PC-3 (cell line): ENCODE results near the gene SGMS1. TPM values are rescaled to one million over a fixed set of nuclear protein-coding genes. Genes with fewer than 3 reads are reported as not detected.

Experiments
- ATAC-seq: fragments of 200-7000 bp; cut with Tn5 transposase; 2 replicates; pipeline ENCODE4 v1.9.1; 2020; ENCODE audit warnings: mild to moderate bottlenecking, moderate library complexity
- BruUV-seq: library from RNA; stranded (reverse); fragments of 400-500 nt; replicated peaks from 2 replicates; lab custom pipeline; 2021; lab: Mats Ljungman, UMichigan
- CTCF ChIA-PET: fragments of 300-600 bp; sonication (Branson Sonifier 250); formaldehyde crosslinking; loops from one replicate; lab custom pipeline; 2022; ENCODE audit warnings: antibody characterized with exemption; lab: Charles Lee
- POLR2A ChIA-PET: fragments of 300-600 bp; sonication (Branson Sonifier 250); formaldehyde crosslinking; loops from one replicate; lab custom pipeline; 2022; ENCODE audit warnings: antibody characterized with exemption; ENCODE audit not compliant: unreplicated experiment; lab: Charles Lee
- DNase-seq: peaks from one replicate; pipeline ENCODE4 v3.0.0-alpha.2; 2015
- H2AFZ ChIP-seq: fragments of 300-600 bp; sonication (generic); 2 replicates; pipeline ENCODE4 v1.6.0; 2016; ENCODE audit warnings: antibody characterized with exemption, low read length
- H3F3A ChIP-seq: fragments of 300-600 bp; sonication (generic); one replicate; pipeline ENCODE4 v1.6.0; 2017; ENCODE audit warnings: antibody characterized with exemption, low read length, control low read depth, mild to moderate bottlenecking; ENCODE audit not compliant: unreplicated experiment
- H3K27ac ChIP-seq: fragments of 300-600 bp; sonication (generic); 2 replicates; pipeline ENCODE4 v1.5.1; 2016; ENCODE audit warnings: mild to moderate bottlenecking, low read length
- H3K27me3 ChIP-seq: fragments of 300-600 bp; sonication (generic); 2 replicates; pipeline ENCODE4 v1.6.1; 2016; ENCODE audit warnings: low read length, mixed read lengths
- H3K36me3 ChIP-seq: fragments of 300-600 bp; sonication (generic); 2 replicates; pipeline ENCODE4 v1.6.1; 2016; ENCODE audit warnings: low read depth, mixed run types, low read length, mixed read lengths
- H3K4me1 ChIP-seq: fragments of 300-600 bp; sonication (generic); 2 replicates; pipeline ENCODE4 v1.5.1; 2016; ENCODE audit warnings: low read length; ENCODE audit not compliant: insufficient read depth
- H3K4me2 ChIP-seq: fragments of 300-600 bp; sonication (generic); 2 replicates; pipeline ENCODE4 v1.6.0; 2016; ENCODE audit warnings: low read length
- H3K4me3 ChIP-seq: fragments of 300-600 bp; sonication (generic); 2 replicates; pipeline ENCODE4 v1.5.1; 2016; ENCODE audit warnings: mild to moderate bottlenecking, low read length, mixed read lengths
- H3K79me2 ChIP-seq: fragments of 300-600 bp; sonication (generic); 2 replicates; pipeline ENCODE4 v1.6.1; 2017; ENCODE audit warnings: low read length, mixed read lengths
- H3K9ac ChIP-seq: fragments of 300-600 bp; sonication (generic); 2 replicates; pipeline ENCODE4 v1.6.0; 2016; ENCODE audit warnings: mild to moderate bottlenecking, low read length
- H3K9me2 ChIP-seq: fragments of 300-600 bp; sonication (generic); replicated peaks from 2 replicates; pipeline ENCODE4 v1.6.1; 2016; ENCODE audit warnings: mixed run types, low read length, mixed read lengths
- H3K9me3 ChIP-seq: fragments of 300-600 bp; sonication (generic); 2 replicates; pipeline ENCODE4 v1.6.1; 2016; ENCODE audit warnings: low read length, mixed read lengths
- H4K20me1 ChIP-seq: fragments of 300-600 bp; sonication (generic); 2 replicates; pipeline ENCODE4 v1.6.1; 2016; ENCODE audit warnings: low read length, mixed read lengths
- CTCF ChIP-seq: fragments of 300-600 bp; sonication (generic); conservative IDR thresholded peaks from 2 replicates; pipeline ENCODE4 v1.5.1; 2017; ENCODE audit warnings: antibody characterized with exemption, low read depth, mild to moderate bottlenecking, low read length
- EZH2 ChIP-seq: fragments of 300-600 bp; sonication (generic); IDR thresholded peaks from one replicate; pipeline ENCODE4 v1.6.1; 2017; ENCODE audit warnings: antibody characterized with exemption, mild to moderate bottlenecking, low read length; ENCODE audit not compliant: unreplicated experiment
- EZH2phosphoT487 ChIP-seq: fragments of 300-600 bp; sonication (generic); IDR thresholded peaks from 2 replicates; pipeline ENCODE4 v1.6.1; 2018; ENCODE audit warnings: mild to moderate bottlenecking, antibody characterized with exemption, low read length, borderline replicate concordance
- intact Hi-C: fragments of 100-400 bp; cut with micrococcal nuclease; formaldehyde crosslinking; loops from 2 replicates; pipeline ENCODE4 v1.9.0; 2023
- total RNA-seq: library from RNA; depleted of rRNA; stranded (reverse); fragments of >200 nt; gene quantifications from 2 replicates; pipeline ENCODE4 v1.2.3, GENCODE V29; 2014

SGMS1 gene
- total RNA-seq, 1 experiment from 2014 or later, result 61.4 TPM

DNA sequence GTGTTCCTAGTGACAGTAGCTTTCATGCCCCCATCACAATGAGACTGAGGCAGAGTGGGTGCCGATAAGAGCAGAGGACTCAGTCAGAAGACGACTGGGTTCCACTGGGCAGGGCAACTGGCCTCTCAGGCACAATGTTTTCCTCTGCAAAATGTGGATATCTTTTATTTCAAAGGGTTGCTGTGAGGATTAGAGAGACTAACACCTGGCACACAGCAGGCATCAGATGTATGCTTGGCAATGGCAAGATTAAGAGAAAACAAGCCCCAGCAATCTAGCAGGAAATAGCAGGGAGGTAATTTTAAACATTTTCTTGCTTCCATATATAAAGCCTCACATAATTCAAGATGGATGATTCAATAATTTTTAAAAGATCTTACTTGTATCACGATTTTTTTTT, 28.0 kb downstream of the SGMS1 start:
- no TSS peak for BruUV-seq
- CTCF ChIA-PET, result no interaction called here

DNA sequence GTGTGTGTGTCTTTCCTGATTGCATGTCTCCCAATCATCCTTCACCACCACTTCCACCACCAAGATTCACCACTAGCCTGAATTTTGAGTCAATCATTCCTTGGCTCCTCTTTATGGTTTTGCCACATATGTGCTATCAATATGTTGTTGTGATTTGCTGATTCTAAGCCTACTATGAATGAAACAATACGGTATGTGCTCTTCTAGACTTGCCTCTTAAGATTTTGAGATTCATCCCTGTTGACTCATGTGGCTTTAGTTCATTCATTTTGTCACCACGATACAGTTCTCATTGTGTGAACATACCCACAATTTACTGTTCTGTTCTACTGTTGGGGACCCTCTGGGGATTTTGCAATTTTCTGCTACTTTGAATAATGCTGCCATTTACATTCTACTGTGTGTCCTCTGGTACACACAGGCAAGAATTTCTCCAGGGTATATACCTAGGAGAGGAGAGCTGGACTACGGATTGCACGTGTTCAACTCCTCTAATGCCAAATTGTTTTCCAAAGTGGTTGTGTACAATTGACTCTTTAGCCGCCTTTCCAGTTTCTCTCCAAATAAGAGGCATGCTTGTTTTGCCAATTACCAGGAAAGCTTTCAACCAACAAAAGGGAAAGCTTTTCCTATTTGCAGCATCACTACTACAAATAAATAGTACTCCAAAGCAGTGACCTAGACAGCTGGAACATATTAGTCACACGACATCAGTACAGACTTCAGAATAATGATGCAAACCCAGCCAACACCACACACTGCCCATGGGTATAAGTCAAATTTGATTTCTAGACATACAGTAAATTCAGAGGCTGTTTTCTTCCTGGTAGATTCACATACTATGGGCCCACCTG, 30.0 kb downstream of the SGMS1 start:
- peaks cover 5% of the 10 kb centered on the region for H3K79me2 ChIP-seq
- no TSS peak for BruUV-seq
- H3K36me3 ChIP-seq, result no peaks in the 10 kb centered on the region
- ATAC-seq (peak; percentile 38; the same call in 1 of the 2 replicates), DNase-seq (peak; percentile 26)
- no peaks in the 10 kb centered on the region for H3K9me3 ChIP-seq
- no peak overlapping the region for H2AFZ ChIP-seq
- H3K4me2 ChIP-seq, result no peak overlapping the region
- H3K9me2 ChIP-seq, result no peaks in the 10 kb centered on the region
- CTCF ChIA-PET, result no interaction called here
- H3K4me3 ChIP-seq, result no peak overlapping the region
- TF ChIP-seq EZH2, result no peak
- no peak for TF ChIP-seq CTCF
- TF ChIP-seq EZH2phosphoT487, result no peak
- H3F3A ChIP-seq, result no peaks in the 10 kb centered on the region
- no peak overlapping the region for H3K27ac ChIP-seq
- intact Hi-C loops, result no loop called here
- POLR2A ChIA-PET, result no interaction called here
- H3K9ac ChIP-seq, result no peak overlapping the region
- H3K4me1 ChIP-seq, result no peaks in the 10 kb centered on the region
- H3K27me3 ChIP-seq, result no peaks in the 10 kb centered on the region
- no peaks in the 10 kb centered on the region for H4K20me1 ChIP-seq

More for the DNA sequence above, 28.0 kb downstream of the SGMS1 start:
- peaks cover 11% of the 10 kb centered on the region for H3K4me1 ChIP-seq
- H3K27ac ChIP-seq, result no peak overlapping the region
- no peaks in the 10 kb centered on the region for H3F3A ChIP-seq
- DNase-seq, result no peak
- no peak overlapping the region for H3K4me2 ChIP-seq
- peaks cover 12% of the 10 kb centered on the region for H3K79me2 ChIP-seq
- POLR2A ChIA-PET, result no interaction called here
- TF ChIP-seq CTCF (no peak), EZH2 (no peak), EZH2phosphoT487 (no peak)
- no peaks in the 10 kb centered on the region for H3K9me3 ChIP-seq
- no peaks in the 10 kb centered on the region for H3K36me3 ChIP-seq
- no peaks in the 10 kb centered on the region for H3K27me3 ChIP-seq
- peaks cover 5% of the 10 kb centered on the region; the same call in 1 of the 2 replicates for H4K20me1 ChIP-seq
- no peaks in the 10 kb centered on the region for H3K9me2 ChIP-seq
- H3K4me3 ChIP-seq, result no peak overlapping the region
- H3K9ac ChIP-seq, result no peak overlapping the region
- intact Hi-C loops, result no loop called here
- no peak for ATAC-seq
- H2AFZ ChIP-seq, result no peak overlapping the region

DNA sequence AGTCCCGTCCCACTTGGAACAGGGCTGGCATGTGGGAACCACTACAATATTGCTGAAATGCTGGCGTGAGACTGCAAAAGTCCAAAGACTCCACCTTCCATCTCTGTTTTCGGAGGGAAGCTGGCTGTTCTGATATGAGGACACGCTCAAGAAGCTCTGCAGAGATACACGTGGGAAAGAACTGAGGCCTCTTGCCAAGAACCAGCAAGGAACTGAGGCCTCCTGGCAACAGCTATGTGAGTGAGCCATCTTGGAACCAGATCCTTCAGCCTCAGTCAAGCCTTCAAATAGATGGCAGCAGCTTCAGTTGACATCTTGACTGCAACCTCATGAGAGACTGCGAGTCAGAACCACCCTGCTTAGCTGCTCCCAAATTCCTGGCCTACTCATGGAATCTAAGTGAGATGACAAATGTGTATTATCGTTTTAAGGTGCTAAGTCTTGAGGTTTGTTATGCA, 30.8 kb downstream of the SGMS1 start:
- no peak for DNase-seq
- Histone ChIP-seq H3K9me3 (no peaks in the 10 kb centered on the region), H3K27me3 (no peaks in the 10 kb centered on the region), H3K9me2 (no peaks in the 10 kb centered on the region), H3K79me2 (peaks cover 3% of the 10 kb centered on the region; the same call in 1 of the 2 replicates), H2AFZ (no peak overlapping the region), H3K27ac (no peak overlapping the region), H4K20me1 (no peaks in the 10 kb centered on the region), H3K4me1 (no peaks in the 10 kb centered on the region), H3F3A (no peaks in the 10 kb centered on the region), H3K4me2 (no peak overlapping the region), H3K9ac (no peak overlapping the region), H3K36me3 (0 out of 2 replicates have a peak, but pooled peaks cover 4% of the 10 kb centered on the region), H3K4me3 (no peak overlapping the region)
- POLR2A ChIA-PET, result interaction anchor here (0.6 kb wide), 1 partner anchor 44 kb away, joined by 14 read pairs; no protein-coding TSS in a partner anchor
- TF ChIP-seq CTCF (no peak), EZH2phosphoT487 (no peak), EZH2 (no peak)
- intact Hi-C loops, result no loop called here
- BruUV-seq, result no TSS peak
- CTCF ChIA-PET, result no interaction called here
- ATAC-seq, result peak; percentile 18; the same call in 1 of the 2 replicates
